Caco-2 (cell line): ENCODE results near the gene SPECC1L. TPM values are rescaled to one million over a fixed set of nuclear protein-coding genes. Genes with fewer than 3 reads are reported as not detected.

Experiments
- BruUV-seq: library from RNA; stranded (reverse); fragments of 400-500 nt; replicated peaks from 2 replicates; lab custom pipeline; 2021; lab: Mats Ljungman, UMichigan
- CTCF ChIA-PET: fragments of 300-600 bp; sonication (Branson Sonifier 250); formaldehyde crosslinking; loops from one replicate; lab custom pipeline; 2022; ENCODE audit warnings: antibody characterized with exemption; lab: Charles Lee
- POLR2A ChIA-PET: fragments of 300-600 bp; sonication (Branson Sonifier 250); formaldehyde crosslinking; loops from one replicate; lab custom pipeline; 2022; ENCODE audit warnings: antibody characterized with exemption; lab: Charles Lee
- DNase-seq, 2 experiments: peaks; one replicate each; pipeline versions ENCODE4 v3.0.0 to v3.0.0-alpha.2; 2020 to 2022
- H3K27me3 ChIP-seq: replicated peaks from 2 replicates; pipeline ENCODE4 v1.6.0; 2011; ENCODE audit warnings: low read length; ENCODE audit not compliant: control insufficient read depth, insufficient read depth
- H3K36me3 ChIP-seq: 2 replicates; pipeline ENCODE4 v1.5.1; 2011; ENCODE audit warnings: low read length; ENCODE audit not compliant: control insufficient read depth, insufficient read depth
- H3K4me1 ChIP-seq: fragments of 250-450 bp; sonication (Bioruptor Pico); 2 replicates; pipeline ENCODE4 v1.5.1; 2020; ENCODE audit warnings: mild to moderate bottlenecking
- H3K4me3 ChIP-seq: 2 replicates; pipeline ENCODE4 v1.5.1; 2011; ENCODE audit warnings: low read depth, mild to moderate bottlenecking, control low read depth, low read length
- H3K9me3 ChIP-seq: fragments of 250-450 bp; sonication (Bioruptor Pico); 2 replicates; pipeline ENCODE4 v1.5.1; 2020; ENCODE audit warnings: mild to moderate bottlenecking, moderate library complexity
- H3K27ac Mint-ChIP-seq: one replicate; pipeline ENCODE4 v1.8.0; 2022; ENCODE audit warnings: mixed read lengths; ENCODE audit not compliant: unreplicated experiment
- H3K27me3 Mint-ChIP-seq: one replicate; pipeline ENCODE4 v1.8.0; 2022; ENCODE audit warnings: mixed read lengths; ENCODE audit not compliant: insufficient read depth, unreplicated experiment
- H3K36me3 Mint-ChIP-seq: one replicate; pipeline ENCODE4 v1.8.0; 2022; ENCODE audit warnings: mild to moderate bottlenecking, mixed read lengths; ENCODE audit not compliant: insufficient read depth, unreplicated experiment
- H3K4me1 Mint-ChIP-seq: one replicate; pipeline ENCODE4 v1.8.0; 2022; ENCODE audit warnings: low read depth, mixed read lengths; ENCODE audit not compliant: unreplicated experiment
- H3K4me3 Mint-ChIP-seq: one replicate; pipeline ENCODE4 v1.8.0; 2022; ENCODE audit warnings: mild to moderate bottlenecking, moderate library complexity, mixed read lengths; ENCODE audit not compliant: unreplicated experiment
- H3K9me3 Mint-ChIP-seq: one replicate; pipeline ENCODE4 v1.8.0; 2022; ENCODE audit warnings: mixed read lengths; ENCODE audit not compliant: unreplicated experiment
- CTCF ChIP-seq, 2 experiments: fragments of 200-600 bp in 1 of 2; IDR thresholded peaks; 1 replicate in 1 of 2; 2 replicates in 1 of 2; pipeline versions ENCODE4 v1.5.1 to v1.8.0; 2011 to 2022; ENCODE audit warnings: antibody characterized with exemption in 1 of 2, control low read depth in 1 of 2, inconsistent platforms in 1 of 2, low read depth in 1 of 2, low read length in 1 of 2, mild to moderate bottlenecking in 1 of 2, moderate library complexity in 1 of 2; ENCODE audit not compliant: insufficient read depth in 1 of 2, severe bottlenecking in 1 of 2, unreplicated experiment in 1 of 2
- intact Hi-C: fragments of 100-400 bp; cut with micrococcal nuclease; formaldehyde crosslinking; loops from one replicate; pipeline ENCODE4 v1.10.0; 2022; ENCODE audit not compliant: unreplicated experiment
- total RNA-seq: library from RNA; stranded (reverse); gene quantifications from 2 replicates; pipeline ENCODE4 v1.2.3, GENCODE V29; 2022

Gene SPECC1L
- total RNA-seq, 1 experiment from 2014 or later: 72.8 TPM

GRCh38 chr22:24409707-24410106, 139.1 kb downstream of the SPECC1L start:
- Mint-ChIP-seq H3K27me3 (no peaks in the 10 kb centered on the region), H3K36me3 (peaks cover 66% of the 10 kb centered on the region), H3K27ac (no peak overlapping the region), H3K9me3 (no peaks in the 10 kb centered on the region), H3K4me1 (no peaks in the 10 kb centered on the region), H3K4me3 (no peak overlapping the region)
- no peaks in the 10 kb centered on the region for H3K9me3 ChIP-seq
- H3K36me3 ChIP-seq: no peaks in the 10 kb centered on the region
- BruUV-seq: no TSS peak
- CTCF ChIA-PET: no interaction called here
- no peak for TF ChIP-seq CTCF (IDR thresholded peaks at IDR 0.05; ENCODE audit: insufficient read depth in 1 of 2, low read depth in 1 of 2, low read length in 1 of 2, severe bottlenecking in 1 of 2, unreplicated experiment in 1 of 2)
- H3K27me3 ChIP-seq: no peaks in the 10 kb centered on the region
- no peak for DNase-seq
- H3K4me1 ChIP-seq: no peaks in the 10 kb centered on the region
- intact Hi-C loops: no loop called here
- POLR2A ChIA-PET: interaction anchor here (0.5 kb wide), 1 partner anchor 283 kb away, joined by 3 read pairs; no protein-coding TSS in a partner anchor
- H3K4me3 ChIP-seq: no peak overlapping the region

DNA sequence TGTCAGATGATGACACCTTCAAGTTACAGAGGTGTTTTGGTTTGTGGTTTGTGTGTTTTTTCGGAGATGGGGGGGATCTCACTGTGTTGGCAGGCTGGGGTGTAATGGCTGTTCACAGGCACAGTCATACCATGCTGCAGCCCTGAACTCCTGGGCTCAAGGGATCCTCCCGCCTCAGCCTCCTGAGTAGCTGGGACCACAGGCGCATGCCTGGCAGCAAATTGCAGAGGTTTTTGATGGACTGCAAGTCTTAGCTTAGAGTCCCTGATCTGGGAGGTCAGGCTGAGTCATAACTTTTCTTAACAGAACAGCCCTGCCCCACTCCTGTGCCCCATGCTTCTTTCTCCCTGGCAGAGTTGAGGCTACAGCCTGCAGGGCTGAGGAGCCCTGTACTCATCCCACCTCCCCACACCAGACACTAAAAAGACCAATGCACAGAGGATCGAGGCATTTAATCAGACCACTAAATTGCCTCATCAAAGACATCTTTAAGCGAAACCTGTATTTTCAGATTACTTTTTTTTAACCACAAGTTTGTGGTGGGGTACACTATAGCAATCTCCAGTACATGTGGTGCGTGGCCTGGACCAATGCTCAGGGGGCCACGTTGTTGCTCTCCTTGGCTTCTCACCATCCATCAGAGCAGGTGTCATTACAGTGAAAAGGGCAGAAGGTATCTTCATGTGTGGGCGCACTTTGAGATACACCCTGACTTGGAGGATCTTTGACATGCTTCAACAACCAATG, 139.7 kb downstream of the SPECC1L start:
- H3K4me3 ChIP-seq: no peak overlapping the region
- intact Hi-C loops: no loop called here
- Mint-ChIP-seq H3K4me3 (no peak overlapping the region), H3K36me3 (peaks cover 63% of the 10 kb centered on the region), H3K4me1 (no peaks in the 10 kb centered on the region), H3K27ac (no peak overlapping the region), H3K27me3 (no peaks in the 10 kb centered on the region), H3K9me3 (no peaks in the 10 kb centered on the region)
- DNase-seq: no peak
- no TSS peak for BruUV-seq
- no peaks in the 10 kb centered on the region for H3K9me3 ChIP-seq
- H3K27me3 ChIP-seq: no peaks in the 10 kb centered on the region
- ChIA-PET CTCF (no interaction called here), POLR2A (no interaction called here)
- no peak for TF ChIP-seq CTCF (IDR thresholded peaks at IDR 0.05; ENCODE audit: insufficient read depth in 1 of 2, low read depth in 1 of 2, low read length in 1 of 2, severe bottlenecking in 1 of 2, unreplicated experiment in 1 of 2)
- no peaks in the 10 kb centered on the region for H3K36me3 ChIP-seq
- no peaks in the 10 kb centered on the region for H3K4me1 ChIP-seq

- no peaks in the 10 kb centered on the region for H3K9me3 Mint-ChIP-seq
- no peaks in the 10 kb centered on the region for H3K4me1 Mint-ChIP-seq
- H3K4me3 ChIP-seq: no peak overlapping the region
- 0 out of 2 replicates have a peak, but pooled peaks cover 1% of the 10 kb centered on the region for H3K36me3 ChIP-seq
- no TSS peak for BruUV-seq
- no peaks in the 10 kb centered on the region for H3K27me3 ChIP-seq
- ChIA-PET CTCF (no interaction called here), POLR2A (no interaction called here)
- H3K27ac Mint-ChIP-seq: no peak overlapping the region
- intact Hi-C loops: no loop called here
- no peaks in the 10 kb centered on the region for H3K9me3 ChIP-seq
- DNase-seq: no peak
- no peaks in the 10 kb centered on the region for H3K4me1 ChIP-seq
- peaks cover 51% of the 10 kb centered on the region for H3K36me3 Mint-ChIP-seq
- H3K27me3 Mint-ChIP-seq: no peaks in the 10 kb centered on the region
- TF ChIP-seq CTCF (IDR thresholded peaks at IDR 0.05; ENCODE audit: insufficient read depth in 1 of 2, low read depth in 1 of 2, low read length in 1 of 2, severe bottlenecking in 1 of 2, unreplicated experiment in 1 of 2): no peak
- H3K4me3 Mint-ChIP-seq: no peak overlapping the region
These were observed 140.8 kb downstream of the SPECC1L start for GRCh38 chr22:24411256-24412004.
